Measurements from ENCODE around the gene TTC12. TPM values are rescaled to one million over a fixed set of nuclear protein-coding genes. Genes with fewer than 3 reads are reported as not detected.

TTC12 gene
- total and polyA plus RNA-seq, 2 of the 4 experiments (the other 2 are of a cell fraction), result 10.0 to 14.7 TPM

GRCh38 chr11:113304916-113305315 is 9.5 kb upstream of the TTC12 start:
- TF ChIP-seq CHD1 (IDR thresholded peaks at IDR 0.05; ENCODE audit: low read depth, low read length) (no peak), MAZ (IDR thresholded peaks at IDR 0.05; ENCODE audit: borderline replicate concordance, low read depth, low read length) (no peak), POLR2A (IDR thresholded peaks at IDR 0.05; ENCODE audit: low read depth, low read length) (no peak), NFE2L2 (IDR thresholded peaks at IDR 0.05; ENCODE audit: low read depth, low read length) (no peak), FOS (IDR thresholded peaks at IDR 0.05; ENCODE audit: low read depth, low read length) (no peak), CTCF (conservative IDR thresholded peaks at IDR 0.05; ENCODE audit: low read depth, low read length) (no peak), RFX5 (IDR thresholded peaks at IDR 0.05; ENCODE audit: low read depth, low read length) (no peak), BHLHE40 (IDR thresholded peaks at IDR 0.05; ENCODE audit: low read depth, low read length) (no peak), SMC3 (IDR thresholded peaks at IDR 0.05; ENCODE audit: low read depth, low read length) (no peak), CEBPB (IDR thresholded peaks at IDR 0.05; ENCODE audit: low read depth, low read length) (no peak), ELK1 (IDR thresholded peaks at IDR 0.05; ENCODE audit: borderline replicate concordance, low read depth, low read length) (no peak)
- no peak overlapping the region for H3K56ac ChIP-seq (ENCODE audit: extremely low read depth, insufficient read depth, low read length)
- H3K4ac ChIP-seq (ENCODE audit: low read depth, low read length), result no peak overlapping the region
- H3K4me3 ChIP-seq (ENCODE audit: insufficient read depth, low read depth, low read length), result no peak overlapping the region
- no TSS peak for BruUV-seq (replicated peaks)
- H3K4me1 ChIP-seq (ENCODE audit: control insufficient read depth, insufficient read depth, low read length), result no peaks in the 10 kb centered on the region
- ChIA-PET POLR2A (ENCODE audit: unreplicated experiment) (no interaction called here), CTCF (interaction anchor here (0.6 to 2.6 kb wide), 4 partner anchors 239 to 549 kb away, joined by 3 to 19 read pairs (median 4); no protein-coding TSS in a partner anchor)
- no peaks in the 10 kb centered on the region for H3K9me1 ChIP-seq (ENCODE audit: insufficient read depth, low read length)
- no peak overlapping the region for H3K4me2 ChIP-seq (ENCODE audit: low read depth, low read length)
- dilution Hi-C loops (cut with HindIII; ENCODE audit: low sequenced_read_pairs, unreplicated experiment) (no loop called here), intact Hi-C loops (cut with micrococcal nuclease) (loop anchor here (1.0 to 5.0 kb wide), 5 partner anchors 190 to 957 kb away; no protein-coding TSS in a partner anchor), in situ Hi-C loops (cut with MboI; ENCODE audit: low sequenced_read_pairs) (loop anchor here (5.0 kb wide), 1 partner anchor 227 kb away; no protein-coding TSS in a partner anchor)
- H2AK9ac ChIP-seq (replicated peaks; ENCODE audit: low read depth, low read length, poor library complexity), result no peak overlapping the region
- no peak overlapping the region for H2AFZ ChIP-seq (replicated peaks; ENCODE audit: low read length, poor library complexity)
- ATAC-seq (ENCODE audit: low read depth) (no peak), DNase-seq (no peak)
- H2BK5ac ChIP-seq (ENCODE audit: low read depth, low read length, poor library complexity, severe bottlenecking), result no peak overlapping the region
- H4K91ac ChIP-seq (ENCODE audit: insufficient read depth, low read depth, low read length), result no peak overlapping the region
- H3K18ac ChIP-seq (ENCODE audit: low read depth, low read length), result no peak overlapping the region
- H3K9ac ChIP-seq (ENCODE audit: low read depth, low read length), result no peak overlapping the region
- H3K79me1 ChIP-seq (ENCODE audit: low read depth in 1 of 2, low read length in 2 of 2), result no peaks in the 10 kb centered on the region
- H2AK5ac ChIP-seq (ENCODE audit: low read depth, low read length), result no peak overlapping the region
- H4K20me1 ChIP-seq (ENCODE audit: insufficient read depth, low read length), result no peaks in the 10 kb centered on the region
- H2BK120ac ChIP-seq (ENCODE audit: low read depth, low read length), result no peak overlapping the region
- H4K8ac ChIP-seq (ENCODE audit: low read depth in 2 of 2, low read length in 2 of 2), result no peak overlapping the region
- H3K27me3 ChIP-seq (ENCODE audit: control insufficient read depth, insufficient read depth, low read length), result peaks cover 3% of the 10 kb centered on the region; the same call in 1 of the 2 replicates
- H3K27ac ChIP-seq (ENCODE audit: insufficient read depth, low read length), result no peak overlapping the region
- H3K36me3 ChIP-seq (ENCODE audit: control insufficient read depth, insufficient read depth, low read length), result no peaks in the 10 kb centered on the region
- no peak overlapping the region for H4K5ac ChIP-seq (ENCODE audit: low read depth, low read length)
- H3K23ac ChIP-seq (ENCODE audit: low read depth, low read length), result no peak overlapping the region
- H2BK20ac ChIP-seq (ENCODE audit: low read depth, low read length), result no peak overlapping the region
- H3K14ac ChIP-seq (replicated peaks; ENCODE audit: low read depth, low read length), result no peak overlapping the region
- H2BK15ac ChIP-seq (ENCODE audit: low read depth, low read length), result no peak overlapping the region
- no peaks in the 10 kb centered on the region for H3K9me3 ChIP-seq (ENCODE audit: control insufficient read depth, insufficient read depth, low read length)

Data from IMR-90 (cell line).